ENCODE results near the gene NUP133.
"Not testable (repeated sequence)": the region's sequence is repeated elsewhere in the genome, so short reads cannot be mapped to it uniquely, and the experiment has no call there.

NUP133 gene

DNA sequence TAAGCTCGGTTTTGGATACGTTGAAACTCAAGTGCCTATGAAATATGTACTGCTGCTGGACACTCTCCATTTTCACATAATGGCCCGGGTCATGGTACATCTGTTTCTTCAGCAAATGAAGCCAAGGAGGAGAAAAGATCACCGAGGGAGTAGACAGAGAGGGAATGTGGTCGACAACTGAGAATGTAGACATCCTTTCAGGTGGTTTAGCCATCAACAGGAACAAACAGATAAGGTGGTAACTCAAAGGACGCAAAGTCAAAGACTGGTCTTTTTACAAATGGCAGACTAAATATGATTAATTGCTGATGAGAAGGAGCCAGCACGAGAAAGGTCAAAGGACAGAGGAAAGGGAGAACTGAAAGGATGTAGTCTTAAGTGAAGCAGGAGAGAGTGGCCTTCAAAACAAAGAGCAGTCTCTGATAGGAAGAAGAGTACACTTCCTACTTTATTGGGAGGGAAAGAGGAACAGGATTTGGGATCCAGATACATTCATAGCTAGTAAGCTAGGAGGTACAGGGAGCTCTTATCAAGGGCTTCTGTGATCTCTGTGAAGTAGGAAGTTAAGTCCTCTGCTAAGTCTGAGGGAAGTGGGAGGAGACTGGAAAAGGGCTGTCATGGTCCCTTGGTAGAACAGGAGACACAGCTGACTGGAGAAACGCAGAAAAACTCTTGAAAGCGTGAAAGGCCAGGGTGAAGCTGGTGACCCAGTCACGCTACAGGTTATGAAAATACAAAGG lies 28.3 kb downstream of the NUP133 start:
- Histone ChIP-seq H3K9me3 (ENCODE audit: control insufficient read depth in 2 of 2, low read length in 2 of 2) (no peaks in the 10 kb centered on the region), H3K4me1 (ENCODE audit: control insufficient read depth in 2 of 2, insufficient read depth in 2 of 2, low read length in 2 of 2) (peaks cover 0 to 2% of the 10 kb centered on the region in 2 donors), H3K36me3 (ENCODE audit: control insufficient read depth in 2 of 2, insufficient read depth in 2 of 2, low read length in 2 of 2) (peaks cover 9 to 48% of the 10 kb centered on the region in 2 donors), H3K27me3 (ENCODE audit: control insufficient read depth in 2 of 2, insufficient read depth in 2 of 2, low read length in 2 of 2) (no peaks in the 10 kb centered on the region), H3K27ac (ENCODE audit: low read depth in 2 of 2, low read length in 2 of 2) (no peak overlapping the region), H3K4me3 (ENCODE audit: low read length in 2 of 2) (no peak overlapping the region), H3K9ac (ENCODE audit: low read depth in 1 of 2, low read length in 2 of 2) (no peak overlapping the region)

DNA sequence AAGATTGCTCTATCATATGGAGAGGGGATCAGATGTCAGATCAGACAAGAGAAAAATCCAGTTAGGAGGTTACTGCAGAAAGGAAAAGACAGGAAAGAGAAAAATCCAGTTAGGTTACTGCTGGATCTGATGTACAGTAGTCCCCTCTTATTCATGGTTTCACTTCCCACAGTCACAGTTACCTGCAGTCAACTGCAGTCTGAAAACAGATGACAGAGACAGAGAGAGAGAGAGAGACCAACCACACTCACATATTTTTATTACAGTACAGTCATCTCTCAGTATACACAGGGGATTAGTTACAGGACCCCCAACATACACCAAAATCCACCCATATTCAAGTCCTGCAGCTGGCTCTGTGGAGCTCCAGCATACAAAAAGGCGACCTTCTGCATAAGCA lies 29.3 kb downstream of the NUP133 start:
- Histone ChIP-seq H3K36me3 (ENCODE audit: control insufficient read depth in 2 of 2, insufficient read depth in 2 of 2, low read length in 2 of 2) (peaks cover 18 to 51% of the 10 kb centered on the region in 2 donors), H3K27ac (ENCODE audit: low read depth in 2 of 2, low read length in 2 of 2) (no peak overlapping the region), H3K9ac (ENCODE audit: low read depth in 1 of 2, low read length in 2 of 2) (no peak overlapping the region)

DNA sequence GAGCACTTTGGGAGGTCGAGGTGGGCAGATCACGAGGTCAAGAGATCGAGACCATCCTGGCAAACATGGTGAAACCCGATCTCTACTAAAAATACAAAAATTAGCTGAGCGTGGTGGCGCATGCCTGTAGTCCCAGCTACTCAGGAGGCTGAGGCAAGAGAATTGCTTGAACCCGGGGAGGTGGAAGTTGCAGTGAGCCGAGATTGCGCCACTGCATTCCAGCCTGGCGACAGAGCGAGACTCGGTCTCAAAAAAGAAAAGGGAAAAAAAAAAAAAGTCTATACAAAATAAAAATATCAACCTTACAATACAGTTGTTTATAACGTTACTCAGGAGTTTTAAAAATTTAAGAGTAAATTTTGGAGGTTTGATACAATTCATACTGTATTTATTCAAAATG lies 32.3 kb downstream of the NUP133 start:
- not testable (repeated sequence) for H3K4me3 ChIP-seq (ENCODE audit: low read length in 2 of 2); H3K27ac ChIP-seq (ENCODE audit: low read depth in 2 of 2, low read length in 2 of 2); H3K4me1 ChIP-seq (ENCODE audit: control insufficient read depth in 2 of 2, insufficient read depth in 2 of 2, low read length in 2 of 2); H3K27me3 ChIP-seq (ENCODE audit: control insufficient read depth in 2 of 2, insufficient read depth in 2 of 2, low read length in 2 of 2); H3K9ac ChIP-seq (ENCODE audit: low read depth in 1 of 2, low read length in 2 of 2); H3K9me3 ChIP-seq (ENCODE audit: control insufficient read depth in 2 of 2, low read length in 2 of 2)
- peaks cover 15 to 36% of the 10 kb centered on the region in 2 donors for H3K36me3 ChIP-seq (ENCODE audit: control insufficient read depth in 2 of 2, insufficient read depth in 2 of 2, low read length in 2 of 2)

More for the DNA sequence above, 29.3 kb downstream of the NUP133 start:
- Histone ChIP-seq H3K9me3 (ENCODE audit: control insufficient read depth in 2 of 2, low read length in 2 of 2) (no peaks in the 10 kb centered on the region), H3K4me1 (ENCODE audit: control insufficient read depth in 2 of 2, insufficient read depth in 2 of 2, low read length in 2 of 2) (peaks cover 0 to 2% of the 10 kb centered on the region in 2 donors), H3K4me3 (ENCODE audit: low read length in 2 of 2) (no peak overlapping the region), H3K27me3 (ENCODE audit: control insufficient read depth in 2 of 2, insufficient read depth in 2 of 2, low read length in 2 of 2) (no peaks in the 10 kb centered on the region)

DNA sequence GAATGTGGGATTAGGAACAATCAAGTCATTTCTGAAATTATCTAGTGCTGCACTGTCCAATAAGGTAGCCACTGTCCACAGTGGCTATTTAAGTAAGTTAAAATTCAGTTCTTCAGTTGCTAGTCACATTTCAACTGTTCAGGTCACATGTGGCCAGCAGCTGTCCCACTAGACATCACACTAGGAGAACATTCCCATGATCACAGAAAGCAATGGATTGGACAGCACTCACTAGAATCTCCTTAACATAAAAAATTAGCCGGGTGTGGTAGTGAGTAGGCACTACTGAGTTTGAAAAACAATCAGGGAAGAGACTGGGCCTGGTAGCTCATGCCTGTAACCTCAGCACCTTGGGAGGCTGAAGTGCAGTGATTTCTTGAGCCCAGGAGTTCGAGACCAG lies 33.6 kb downstream of the NUP133 start:
- no peaks in the 10 kb centered on the region for H3K9me3 ChIP-seq (ENCODE audit: control insufficient read depth in 2 of 2, low read length in 2 of 2)
- no peak overlapping the region for H3K9ac ChIP-seq (ENCODE audit: low read depth in 1 of 2, low read length in 2 of 2)
- H3K4me1 ChIP-seq (ENCODE audit: control insufficient read depth in 2 of 2, insufficient read depth in 2 of 2, low read length in 2 of 2): no peaks in the 10 kb centered on the region
- H3K27me3 ChIP-seq (ENCODE audit: control insufficient read depth in 2 of 2, insufficient read depth in 2 of 2, low read length in 2 of 2): no peaks in the 10 kb centered on the region
- H3K36me3 ChIP-seq (ENCODE audit: control insufficient read depth in 2 of 2, insufficient read depth in 2 of 2, low read length in 2 of 2): peaks cover 24 to 43% of the 10 kb centered on the region in 2 donors
- no peak overlapping the region for H3K4me3 ChIP-seq (ENCODE audit: low read length in 2 of 2)
- no peak overlapping the region for H3K27ac ChIP-seq (ENCODE audit: low read depth in 2 of 2, low read length in 2 of 2)

DNA sequence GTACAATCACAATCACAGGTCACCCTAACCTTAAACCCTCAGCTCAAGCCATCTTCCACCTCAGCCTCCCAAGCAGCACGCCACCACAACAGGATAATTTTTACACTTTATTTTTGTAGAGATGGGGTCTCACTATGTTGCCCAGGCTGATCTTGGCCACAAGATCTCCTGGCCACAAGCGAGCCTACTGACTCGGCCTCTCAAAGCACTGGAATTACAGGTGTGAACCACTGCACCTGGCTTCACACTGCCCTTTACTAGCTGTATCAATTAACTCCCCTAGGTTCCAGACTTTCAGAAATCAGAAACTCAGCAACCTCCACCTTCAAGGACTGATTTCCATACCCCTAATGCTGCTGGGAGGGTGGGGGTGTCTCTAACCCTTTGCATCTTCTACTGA lies 37.0 kb downstream of the NUP133 start:
- no peak overlapping the region for H3K4me3 ChIP-seq (ENCODE audit: low read length in 2 of 2)
- H3K27ac ChIP-seq (ENCODE audit: low read depth in 2 of 2, low read length in 2 of 2): no peak overlapping the region
- no peaks in the 10 kb centered on the region for H3K4me1 ChIP-seq (ENCODE audit: control insufficient read depth in 2 of 2, insufficient read depth in 2 of 2, low read length in 2 of 2)
- H3K36me3 ChIP-seq (ENCODE audit: control insufficient read depth in 2 of 2, insufficient read depth in 2 of 2, low read length in 2 of 2): peaks cover 41 to 49% of the 10 kb centered on the region in 2 donors
- no peak overlapping the region for H3K9ac ChIP-seq (ENCODE audit: low read depth in 1 of 2, low read length in 2 of 2)
- H3K27me3 ChIP-seq (ENCODE audit: control insufficient read depth in 2 of 2, insufficient read depth in 2 of 2, low read length in 2 of 2): no peaks in the 10 kb centered on the region
- H3K9me3 ChIP-seq (ENCODE audit: control insufficient read depth in 2 of 2, low read length in 2 of 2): no peaks in the 10 kb centered on the region

DNA sequence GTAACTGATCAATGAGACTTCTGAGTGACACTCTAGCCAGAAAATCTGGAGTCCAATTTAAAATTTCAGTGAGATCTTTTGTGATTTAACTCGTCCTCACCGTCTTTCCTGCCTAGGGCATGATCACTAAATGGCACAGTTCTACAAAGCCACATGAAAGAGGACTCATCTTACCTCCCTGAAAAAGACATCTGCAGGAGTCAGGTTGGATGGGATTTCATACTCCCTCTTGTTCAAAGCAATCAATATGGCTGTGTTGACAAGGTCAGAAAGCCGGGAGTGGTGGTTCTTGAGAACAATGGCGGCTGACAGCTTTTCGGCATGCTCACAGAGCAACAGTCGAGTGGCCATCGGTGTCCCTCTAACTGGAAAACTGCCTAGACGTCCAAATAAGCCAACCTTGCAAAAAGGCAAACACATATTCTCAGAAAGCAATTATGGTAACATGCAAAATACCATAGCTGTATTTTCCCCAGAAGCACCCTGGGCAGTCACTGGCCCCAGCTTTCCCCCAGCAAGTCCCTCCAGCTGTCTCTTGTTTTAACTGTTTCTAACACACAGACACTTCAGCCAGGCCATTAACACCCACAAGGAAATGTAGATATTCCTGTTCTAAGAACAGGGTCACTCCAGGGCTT lies 37.6 kb downstream of the NUP133 start:
- Histone ChIP-seq H3K27ac (ENCODE audit: low read depth in 2 of 2, low read length in 2 of 2) (no peak overlapping the region), H3K9me3 (ENCODE audit: control insufficient read depth in 2 of 2, low read length in 2 of 2) (no peaks in the 10 kb centered on the region), H3K27me3 (ENCODE audit: control insufficient read depth in 2 of 2, insufficient read depth in 2 of 2, low read length in 2 of 2) (no peaks in the 10 kb centered on the region), H3K9ac (ENCODE audit: low read depth in 1 of 2, low read length in 2 of 2) (no peak overlapping the region), H3K4me3 (ENCODE audit: low read length in 2 of 2) (no peak overlapping the region), H3K4me1 (ENCODE audit: control insufficient read depth in 2 of 2, insufficient read depth in 2 of 2, low read length in 2 of 2) (no peaks in the 10 kb centered on the region), H3K36me3 (ENCODE audit: control insufficient read depth in 2 of 2, insufficient read depth in 2 of 2, low read length in 2 of 2) (peaks cover 40 to 50% of the 10 kb centered on the region in 2 donors)

DNA sequence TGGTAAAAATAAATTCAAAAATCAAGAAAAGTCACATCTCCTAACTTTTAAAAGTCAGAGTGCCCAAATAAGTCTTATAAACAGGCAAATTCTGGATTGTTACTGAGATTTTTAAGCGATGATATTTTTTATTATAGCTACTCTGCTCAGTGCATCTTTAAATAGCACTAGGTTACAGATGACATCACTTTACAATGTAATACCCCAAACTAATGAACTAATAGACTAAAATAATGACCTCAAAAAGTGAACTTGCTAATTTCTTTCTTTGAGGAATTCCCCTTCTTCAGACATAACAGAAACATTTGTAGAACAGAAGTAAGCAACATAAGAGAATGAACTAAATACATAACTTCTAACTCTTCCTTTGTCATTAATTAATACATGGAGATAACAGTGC lies 41.3 kb downstream of the NUP133 start:
- no peaks in the 10 kb centered on the region for H3K27me3 ChIP-seq (ENCODE audit: control insufficient read depth in 2 of 2, insufficient read depth in 2 of 2, low read length in 2 of 2)
- H3K9me3 ChIP-seq (ENCODE audit: control insufficient read depth in 2 of 2, low read length in 2 of 2): no peaks in the 10 kb centered on the region
- H3K36me3 ChIP-seq (ENCODE audit: control insufficient read depth in 2 of 2, insufficient read depth in 2 of 2, low read length in 2 of 2): peaks cover 54 to 56% of the 10 kb centered on the region in 2 donors
- H3K4me3 ChIP-seq (ENCODE audit: low read length in 2 of 2): no peak overlapping the region
- H3K27ac ChIP-seq (ENCODE audit: low read depth in 2 of 2, low read length in 2 of 2): no peak overlapping the region
- no peaks in the 10 kb centered on the region for H3K4me1 ChIP-seq (ENCODE audit: control insufficient read depth in 2 of 2, insufficient read depth in 2 of 2, low read length in 2 of 2)
- H3K9ac ChIP-seq (ENCODE audit: low read depth in 1 of 2, low read length in 2 of 2): no peak overlapping the region

DNA sequence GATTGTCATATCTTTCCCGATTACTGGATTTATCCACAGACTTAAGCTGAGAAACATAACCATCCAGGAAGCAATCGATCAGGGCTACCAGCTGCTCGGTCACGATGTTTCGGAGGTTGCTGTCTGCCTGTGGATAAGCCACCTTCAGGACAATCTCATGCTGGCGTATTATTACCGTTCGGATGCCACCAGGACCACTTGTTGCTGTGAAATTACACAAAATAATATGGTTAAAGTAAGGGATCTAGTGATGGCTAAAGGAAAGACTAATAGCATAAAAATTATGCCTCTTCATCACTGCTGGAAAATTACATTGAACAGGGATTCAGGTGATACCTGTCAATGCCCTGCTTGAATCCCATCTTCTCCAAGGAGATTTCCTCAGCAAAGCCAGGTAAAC lies 43.5 kb downstream of the NUP133 start:
- peaks cover 56 to 63% of the 10 kb centered on the region in 2 donors for H3K36me3 ChIP-seq (ENCODE audit: control insufficient read depth in 2 of 2, insufficient read depth in 2 of 2, low read length in 2 of 2)
- no peak overlapping the region for H3K9ac ChIP-seq (ENCODE audit: low read depth in 1 of 2, low read length in 2 of 2)

DNA sequence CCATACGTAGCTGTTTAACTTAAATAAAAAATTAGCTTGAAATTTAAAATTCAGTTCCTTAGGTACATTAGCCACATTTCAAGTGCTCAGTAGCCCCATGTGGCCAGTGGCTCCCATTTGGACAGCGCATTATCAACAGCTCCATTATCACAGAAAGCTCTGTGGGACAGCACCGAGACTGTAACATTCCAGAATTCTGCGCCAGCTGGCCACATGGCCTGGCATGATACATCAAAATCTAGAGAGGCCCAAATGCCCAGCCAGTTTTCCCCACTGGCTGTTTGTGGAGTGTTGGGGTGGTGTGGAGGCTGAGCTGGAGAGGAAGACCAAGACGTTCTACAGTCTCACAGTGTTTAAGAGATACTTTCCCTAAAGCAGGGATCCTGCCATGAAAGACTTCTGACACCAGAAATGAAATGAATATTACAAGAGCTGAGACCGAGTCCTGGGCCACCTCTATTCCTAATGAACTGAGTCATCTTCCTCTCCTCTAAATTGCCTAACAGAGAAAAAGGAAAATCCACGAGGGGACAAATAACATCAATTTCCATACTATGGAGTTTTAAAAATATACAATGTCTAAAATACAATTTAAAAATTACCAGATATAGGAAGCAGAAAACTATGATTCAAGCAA lies 47.0 kb downstream of the NUP133 start:
- H3K9ac ChIP-seq (ENCODE audit: low read depth in 1 of 2, low read length in 2 of 2): no peak overlapping the region
- H3K4me3 ChIP-seq (ENCODE audit: low read length in 2 of 2): no peak overlapping the region
- peaks cover 62% of the 10 kb centered on the region in 2 donors for H3K36me3 ChIP-seq (ENCODE audit: control insufficient read depth in 2 of 2, insufficient read depth in 2 of 2, low read length in 2 of 2)
- no peaks in the 10 kb centered on the region for H3K9me3 ChIP-seq (ENCODE audit: control insufficient read depth in 2 of 2, low read length in 2 of 2)
- no peak overlapping the region for H3K27ac ChIP-seq (ENCODE audit: low read depth in 2 of 2, low read length in 2 of 2)
- no peaks in the 10 kb centered on the region for H3K4me1 ChIP-seq (ENCODE audit: control insufficient read depth in 2 of 2, insufficient read depth in 2 of 2, low read length in 2 of 2)
- no peaks in the 10 kb centered on the region for H3K27me3 ChIP-seq (ENCODE audit: control insufficient read depth in 2 of 2, insufficient read depth in 2 of 2, low read length in 2 of 2)

More for the DNA sequence above, 43.5 kb downstream of the NUP133 start:
- Histone ChIP-seq H3K27ac (ENCODE audit: low read depth in 2 of 2, low read length in 2 of 2) (no peak overlapping the region), H3K27me3 (ENCODE audit: control insufficient read depth in 2 of 2, insufficient read depth in 2 of 2, low read length in 2 of 2) (no peaks in the 10 kb centered on the region), H3K9me3 (ENCODE audit: control insufficient read depth in 2 of 2, low read length in 2 of 2) (no peaks in the 10 kb centered on the region), H3K4me1 (ENCODE audit: control insufficient read depth in 2 of 2, insufficient read depth in 2 of 2, low read length in 2 of 2) (no peaks in the 10 kb centered on the region), H3K4me3 (ENCODE audit: low read length in 2 of 2) (no peak overlapping the region)

DNA sequence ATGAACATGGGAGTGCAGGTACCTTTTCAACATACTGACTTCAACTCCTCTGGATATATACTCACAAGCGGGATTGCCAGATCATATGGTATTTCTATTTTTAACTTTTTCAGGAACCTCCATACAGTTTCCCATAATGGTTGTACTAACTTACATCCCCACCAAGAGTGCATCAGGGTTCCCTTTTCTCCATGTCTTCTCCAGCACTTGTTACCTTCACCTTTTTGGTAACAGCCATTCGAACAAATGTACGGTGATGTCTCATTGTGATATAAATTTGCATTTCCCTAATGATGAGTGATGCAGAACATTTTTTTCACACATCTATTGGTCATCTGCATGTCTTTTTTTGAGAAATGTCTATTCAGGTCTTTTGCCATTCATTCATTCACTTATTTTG lies 48.3 kb downstream of the NUP133 start:
- Histone ChIP-seq H3K27me3 (ENCODE audit: control insufficient read depth in 2 of 2, insufficient read depth in 2 of 2, low read length in 2 of 2) (no peaks in the 10 kb centered on the region), H3K4me3 (ENCODE audit: low read length in 2 of 2) (no peak overlapping the region), H3K9ac (ENCODE audit: low read depth in 1 of 2, low read length in 2 of 2) (no peak overlapping the region), H3K36me3 (ENCODE audit: control insufficient read depth in 2 of 2, insufficient read depth in 2 of 2, low read length in 2 of 2) (peaks cover 59 to 60% of the 10 kb centered on the region in 2 donors), H3K4me1 (ENCODE audit: control insufficient read depth in 2 of 2, insufficient read depth in 2 of 2, low read length in 2 of 2) (no peaks in the 10 kb centered on the region), H3K9me3 (ENCODE audit: control insufficient read depth in 2 of 2, low read length in 2 of 2) (no peaks in the 10 kb centered on the region), H3K27ac (ENCODE audit: low read depth in 2 of 2, low read length in 2 of 2) (no peak overlapping the region)

Data from mucosa of rectum (tissue), 2 donors.